ENCODE results near the gene UAP1L1.

Gene UAP1L1

DNA sequence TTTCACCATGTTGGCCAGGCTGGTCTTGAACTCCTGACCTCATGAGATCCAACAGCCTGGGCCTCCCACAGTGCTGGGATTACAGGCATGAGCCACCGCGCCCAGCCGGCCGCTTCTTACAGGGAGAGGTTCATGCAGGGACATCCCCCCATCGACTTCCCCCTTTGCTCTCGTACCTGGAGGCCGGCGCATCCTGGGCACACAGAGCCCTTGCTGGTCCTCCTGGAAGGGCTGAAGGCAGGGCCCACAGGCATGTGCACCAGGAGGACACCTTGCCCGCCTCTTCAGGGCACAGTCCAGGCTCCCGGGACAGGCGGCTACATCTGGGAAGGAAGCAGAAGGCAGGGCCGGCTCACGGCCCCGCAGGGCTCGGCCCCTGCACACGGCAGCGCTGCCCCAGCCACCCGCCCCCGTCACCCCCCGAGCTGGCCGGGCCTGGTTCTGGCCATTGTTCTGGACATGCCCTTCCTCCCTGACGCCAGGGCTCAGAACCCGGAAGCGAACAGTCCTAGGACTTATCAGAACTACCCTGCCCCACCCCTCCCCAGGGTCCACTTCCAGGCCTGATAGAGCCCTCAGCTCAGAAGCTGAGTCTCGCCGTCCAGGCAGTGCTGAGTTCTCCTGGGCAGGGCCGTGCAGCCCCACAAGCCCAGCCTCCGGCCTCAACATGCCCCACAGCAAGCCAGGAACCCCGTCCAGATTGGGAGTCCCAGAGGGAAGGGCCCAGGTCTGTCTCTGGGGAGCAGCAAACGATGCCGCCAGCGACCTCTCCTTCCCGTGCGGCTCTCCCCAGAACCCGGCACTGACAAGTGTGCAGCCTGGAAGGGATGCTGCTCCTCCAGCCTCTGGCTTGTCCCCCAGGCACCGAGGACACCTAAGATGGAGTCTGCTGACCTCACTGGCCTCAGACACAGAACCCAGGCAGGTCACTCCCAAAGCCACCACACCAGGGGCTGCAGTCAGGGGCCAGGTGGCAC lies 34.3 kb upstream of the UAP1L1 start:
- no peak for DNase-seq (ENCODE audit: low read depth)

DNA sequence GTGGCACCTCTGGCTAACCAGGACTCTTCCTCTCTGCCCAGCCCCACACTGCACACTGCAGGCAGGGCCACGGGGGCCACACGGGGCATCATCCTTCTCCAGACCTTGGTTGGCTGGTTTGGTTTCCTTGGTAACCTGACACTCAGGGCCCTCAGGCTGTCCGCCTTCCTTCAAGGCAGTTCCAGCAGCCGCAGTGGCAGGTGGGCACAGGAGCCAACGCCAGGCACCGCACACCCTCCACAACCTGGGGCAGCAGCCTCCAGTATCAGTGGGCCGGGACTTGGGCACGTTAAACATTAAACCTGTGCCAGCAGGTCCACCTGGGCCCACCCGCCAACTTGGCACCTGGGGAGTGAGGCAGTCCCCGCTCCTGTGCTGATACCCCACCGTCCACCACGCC lies 33.3 kb upstream of the UAP1L1 start:
- no peak for DNase-seq (ENCODE audit: low read depth)

GRCh38 chr9:137044502-137045177 lies 32.7 kb upstream of the UAP1L1 start:
- no peak for DNase-seq (ENCODE audit: low read depth)

DNA sequence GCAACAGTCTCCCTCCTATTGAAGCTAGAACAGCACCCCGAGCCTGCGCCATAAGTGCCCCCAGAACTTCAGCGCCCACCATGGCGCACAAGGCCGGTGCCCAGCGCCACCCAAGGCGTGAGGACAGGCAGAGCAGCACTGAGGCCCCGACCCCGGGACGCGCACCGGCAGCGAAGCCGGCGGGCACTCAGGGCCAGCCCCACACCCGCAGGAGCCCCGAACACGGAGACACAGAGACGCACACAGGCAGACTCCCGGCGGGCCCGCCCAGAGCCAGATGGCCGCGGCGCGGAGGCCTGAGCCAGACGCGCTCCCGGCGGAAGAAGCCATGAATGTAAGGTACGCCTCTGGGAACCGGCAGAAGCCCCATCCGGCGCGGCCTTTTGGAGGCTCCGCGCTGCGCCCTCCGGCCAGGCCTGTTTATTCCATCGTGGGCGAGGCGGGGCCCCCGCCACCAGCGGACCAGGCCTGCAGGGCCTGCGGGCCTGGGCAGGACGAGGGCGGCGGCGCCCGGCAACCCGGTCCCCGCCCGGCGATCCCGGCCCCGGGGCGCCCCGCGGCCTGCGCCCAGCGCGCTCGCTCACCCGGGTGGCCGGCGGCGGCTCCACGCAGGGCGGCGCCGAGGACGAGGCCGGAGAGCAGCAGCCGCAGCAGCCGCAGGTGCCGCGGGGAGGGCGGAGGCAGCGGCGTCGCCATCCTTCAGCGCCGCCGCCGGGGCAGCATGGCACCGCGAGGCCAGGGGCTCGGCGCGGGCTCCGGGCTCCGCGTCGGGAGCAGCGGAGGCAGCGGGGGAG lies 31.8 kb upstream of the UAP1L1 start:
- DNase-seq (ENCODE audit: low read depth), result peak; percentile 72

DNA sequence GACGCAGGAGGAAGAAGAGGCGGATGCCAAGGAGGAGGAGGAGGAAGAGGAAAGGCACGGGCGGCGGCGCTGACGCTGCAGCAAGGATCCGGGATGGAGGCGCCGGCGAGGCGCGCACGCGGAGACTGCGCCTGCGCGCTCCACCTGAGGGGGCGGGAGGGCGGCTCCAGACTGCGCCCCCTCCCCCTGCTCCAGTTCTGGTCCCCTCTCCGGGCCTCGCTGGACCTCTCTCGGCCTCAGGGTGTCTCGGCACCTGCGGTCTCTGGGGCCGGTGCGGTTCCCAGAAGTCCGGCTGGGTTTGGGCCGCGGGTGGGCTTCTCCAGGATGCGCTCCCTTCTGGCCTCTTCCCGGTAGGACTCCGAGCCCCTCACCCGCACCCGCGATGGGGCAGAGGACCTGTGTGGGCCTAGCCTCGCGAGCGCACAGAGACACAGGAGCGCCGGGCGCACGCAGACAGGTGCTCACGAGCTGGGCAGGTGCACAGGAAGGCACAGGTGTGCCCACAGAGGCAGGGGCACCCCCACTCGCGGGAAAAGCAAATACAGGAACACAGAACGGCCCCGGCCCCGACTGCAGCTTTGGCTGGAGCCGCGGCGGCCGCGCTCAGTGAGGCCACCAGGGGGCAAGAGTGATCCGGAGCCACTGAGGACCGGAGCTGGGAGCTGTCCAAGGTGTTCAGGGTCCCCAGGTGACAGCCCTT lies 31.1 kb upstream of the UAP1L1 start, which contains the start of gene NPDC1:
TSS of gene NPDC1 (minus strand) at position 90 of the 700 bp plus-strand sequence. CDS start 188 bp downstream, outside the sequence.
- DNase-seq (ENCODE audit: low read depth), result peak; percentile 82

DNA sequence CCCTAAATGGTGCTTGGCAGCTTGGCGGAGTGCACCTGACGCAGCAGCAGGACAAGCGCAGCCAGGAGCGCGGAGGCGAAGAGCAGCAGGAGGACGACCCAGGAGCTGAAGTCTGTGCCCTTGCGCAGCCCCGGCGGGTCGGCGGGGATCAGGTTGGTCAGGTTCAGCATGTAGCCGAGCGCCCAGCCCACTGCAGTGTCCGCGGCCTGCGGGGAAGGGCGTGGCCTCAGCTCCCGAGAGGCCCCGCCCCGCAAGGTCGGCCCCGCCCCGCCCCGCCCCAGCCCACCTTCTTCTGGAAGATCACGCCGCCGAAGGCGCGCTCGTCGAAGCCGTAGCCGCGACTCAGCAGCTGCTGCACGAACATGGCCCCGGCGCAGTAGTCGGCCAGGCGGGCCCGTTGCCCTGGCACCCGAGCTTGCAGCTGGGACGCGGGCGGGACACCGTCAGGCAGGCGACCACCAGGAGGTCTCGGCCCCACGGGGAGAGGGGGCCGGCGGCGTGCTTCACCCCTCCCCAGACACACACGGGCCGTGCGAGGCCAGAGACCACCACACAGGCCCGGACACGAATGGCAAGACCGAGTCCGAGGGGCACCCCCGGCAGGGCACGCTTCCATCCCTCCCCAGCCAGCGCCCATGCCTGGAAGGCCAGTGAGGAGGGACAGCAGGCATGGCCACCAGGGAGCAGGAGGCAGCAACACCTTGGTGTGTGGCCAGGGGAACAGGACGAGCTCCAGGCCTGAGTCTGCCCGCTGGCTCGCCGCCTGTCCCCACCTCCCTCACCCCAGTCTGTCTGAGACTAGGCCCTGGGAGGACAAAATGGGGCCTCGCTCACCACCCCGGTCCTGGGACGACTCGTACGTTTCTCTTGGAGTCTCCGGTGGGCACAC lies 28.4 kb upstream of the UAP1L1 start:
- no peak for DNase-seq (ENCODE audit: low read depth)

GRCh38 chr9:137049544-137050449 lies 27.5 kb upstream of the UAP1L1 start:
- peak; percentile 63 for DNase-seq (ENCODE audit: low read depth)

GRCh38 chr9:137050570-137050969 lies 26.7 kb upstream of the UAP1L1 start:
- peak; percentile 38 for DNase-seq (ENCODE audit: low read depth)

- no peak for DNase-seq (ENCODE audit: low read depth)
Measured at GRCh38 chr9:137051145-137051724, 26.1 kb upstream of the UAP1L1 start.

DNA sequence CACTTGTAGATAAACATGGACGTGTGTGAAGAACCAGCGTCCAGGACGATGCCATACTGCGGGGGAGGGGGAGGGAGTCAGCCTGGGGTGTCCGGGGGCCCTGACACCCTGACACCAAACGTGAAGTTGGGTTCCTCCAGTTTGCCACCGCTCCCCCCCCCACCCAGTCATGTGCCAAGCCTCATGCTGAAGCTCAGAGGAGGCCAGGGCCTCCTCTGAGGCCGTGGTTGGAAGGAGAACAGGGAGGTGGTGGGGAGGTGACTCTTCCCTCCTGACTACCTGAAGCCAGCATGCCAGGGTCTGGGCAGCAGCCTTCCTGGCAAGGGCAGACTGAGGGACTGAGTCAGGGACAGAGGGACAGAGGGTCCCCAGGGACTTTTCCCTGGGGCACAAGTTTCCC lies 25.0 kb upstream of the UAP1L1 start:
- DNase-seq (ENCODE audit: low read depth), result no peak

DNA sequence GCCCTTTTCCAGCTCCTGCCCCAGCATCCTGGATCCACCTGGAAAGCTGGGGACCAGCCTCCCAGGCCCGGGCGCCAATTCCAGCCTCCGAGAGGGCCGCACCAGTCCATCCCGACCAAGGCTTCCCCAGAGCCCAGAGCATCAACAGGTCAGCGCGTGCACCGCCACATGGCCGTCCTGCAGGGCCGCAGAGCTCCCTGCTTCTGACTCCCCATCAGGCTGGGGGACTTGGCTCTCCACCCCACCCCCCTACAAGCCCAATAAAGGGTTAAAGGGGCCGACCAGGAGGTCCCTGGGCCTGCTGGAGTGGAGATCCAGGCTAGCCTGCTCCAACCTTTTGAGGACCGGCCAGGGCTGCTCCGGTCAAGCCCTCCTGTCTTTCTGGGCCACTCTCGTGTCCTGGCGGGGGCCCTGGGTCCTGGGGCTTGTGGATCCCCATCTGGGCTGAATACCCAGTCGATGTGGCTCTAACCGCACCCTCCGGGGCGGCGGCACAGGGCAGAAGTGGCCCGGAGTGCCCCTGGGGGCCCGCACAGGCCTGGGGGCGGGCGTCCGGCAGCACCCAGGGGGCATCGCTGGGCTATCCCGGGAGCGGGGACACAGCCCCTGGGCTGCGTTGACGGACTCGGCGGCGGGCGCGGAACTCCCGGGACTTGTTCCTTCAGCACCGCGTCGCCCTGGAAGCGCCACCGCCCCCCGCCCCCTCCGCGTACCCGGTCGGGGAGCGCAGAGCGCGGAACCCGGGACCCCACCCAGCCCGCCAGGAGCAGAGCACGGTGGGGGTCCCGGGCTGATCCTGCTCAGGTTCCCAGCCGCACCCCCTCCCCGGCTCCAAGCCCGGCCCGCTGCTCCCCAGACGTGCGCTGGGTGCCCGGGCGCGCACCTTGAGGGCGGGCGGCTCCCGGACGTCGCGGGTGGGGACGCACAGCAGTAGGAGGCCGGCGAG lies 24.0 kb upstream of the UAP1L1 start:
- DNase-seq (ENCODE audit: low read depth), result no peak

GRCh38 chr9:137053944-137054931 lies 23.1 kb upstream of the UAP1L1 start, which contains the start of gene ENTPD2:
Gene ENTPD2 (minus strand): TSS chr9:137054061. CDS start chr9:137053997, 64 bp downstream.
- no peak for DNase-seq (ENCODE audit: low read depth)

DNA sequence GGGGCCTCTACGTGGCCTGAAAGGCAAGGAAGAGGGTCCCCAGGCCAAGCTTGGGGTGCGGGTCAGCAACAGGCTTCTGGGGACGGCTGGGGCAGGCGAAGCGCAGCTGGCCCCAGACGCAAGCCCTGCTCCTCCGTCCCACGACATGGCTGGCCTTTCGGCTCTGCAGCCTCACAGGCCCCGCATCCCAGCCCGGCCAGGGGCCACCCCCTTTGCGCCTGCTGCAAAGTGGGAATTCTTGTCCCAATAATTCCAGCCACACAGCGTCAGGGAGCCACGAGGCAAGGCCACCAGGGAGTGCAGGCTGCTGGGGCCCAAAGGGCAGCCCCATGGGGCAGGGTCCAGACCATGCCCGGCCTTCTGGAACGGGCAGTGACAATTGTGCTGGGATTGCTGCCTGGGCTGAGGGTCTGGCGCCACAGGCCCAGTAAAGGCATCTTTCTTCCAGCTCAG lies 22.4 kb upstream of the UAP1L1 start:
- DNase-seq (ENCODE audit: low read depth), result no peak

DNA sequence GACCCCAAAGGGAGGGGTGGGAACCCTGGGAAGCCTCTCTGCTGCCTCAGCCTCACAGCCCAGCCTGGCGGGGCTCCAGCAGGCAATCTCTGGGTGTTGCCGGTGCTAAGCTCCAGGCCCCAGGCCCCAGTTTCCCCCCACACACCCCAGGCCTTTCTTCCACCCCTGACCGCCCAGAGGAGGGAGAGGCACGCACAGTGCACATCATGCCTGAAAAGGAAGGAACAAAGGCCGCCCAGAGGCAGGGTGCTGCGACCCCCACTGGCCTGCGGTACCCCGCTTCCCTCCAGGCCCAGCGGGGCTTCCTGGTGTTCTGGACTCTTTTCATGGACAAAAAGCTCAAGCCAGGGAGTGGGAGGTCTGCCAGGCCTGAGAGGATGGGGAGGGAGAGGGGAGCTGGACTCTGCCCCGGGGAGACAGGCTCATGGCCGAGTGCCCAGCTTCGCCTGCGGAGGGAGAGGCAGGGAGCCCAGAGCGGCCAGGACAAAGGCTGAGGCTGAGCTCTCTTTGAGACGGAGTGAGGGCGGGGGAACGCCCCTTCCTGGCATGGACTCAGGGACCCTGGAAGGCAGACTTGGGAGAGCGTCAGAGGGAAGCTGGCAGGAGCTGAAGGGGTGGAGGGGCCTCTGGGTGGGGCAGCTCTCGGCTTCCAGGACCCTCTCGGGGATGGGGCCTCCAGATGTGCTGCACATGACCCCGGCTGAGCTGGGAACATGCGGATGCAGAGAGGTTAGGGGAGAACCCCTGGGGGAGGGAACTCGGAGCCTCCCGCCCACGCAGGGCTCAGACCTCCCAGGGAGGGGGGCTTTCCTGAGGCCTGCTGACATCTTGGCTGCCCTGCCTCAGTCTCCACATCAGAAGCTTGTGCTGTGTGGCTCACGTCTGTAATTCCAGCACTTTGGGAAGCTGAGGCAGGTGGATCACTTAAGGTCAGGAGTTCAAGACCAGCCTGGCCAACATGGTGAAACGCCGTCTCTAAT lies 21.6 kb upstream of the UAP1L1 start:
- no peak for DNase-seq (ENCODE audit: low read depth)

DNA sequence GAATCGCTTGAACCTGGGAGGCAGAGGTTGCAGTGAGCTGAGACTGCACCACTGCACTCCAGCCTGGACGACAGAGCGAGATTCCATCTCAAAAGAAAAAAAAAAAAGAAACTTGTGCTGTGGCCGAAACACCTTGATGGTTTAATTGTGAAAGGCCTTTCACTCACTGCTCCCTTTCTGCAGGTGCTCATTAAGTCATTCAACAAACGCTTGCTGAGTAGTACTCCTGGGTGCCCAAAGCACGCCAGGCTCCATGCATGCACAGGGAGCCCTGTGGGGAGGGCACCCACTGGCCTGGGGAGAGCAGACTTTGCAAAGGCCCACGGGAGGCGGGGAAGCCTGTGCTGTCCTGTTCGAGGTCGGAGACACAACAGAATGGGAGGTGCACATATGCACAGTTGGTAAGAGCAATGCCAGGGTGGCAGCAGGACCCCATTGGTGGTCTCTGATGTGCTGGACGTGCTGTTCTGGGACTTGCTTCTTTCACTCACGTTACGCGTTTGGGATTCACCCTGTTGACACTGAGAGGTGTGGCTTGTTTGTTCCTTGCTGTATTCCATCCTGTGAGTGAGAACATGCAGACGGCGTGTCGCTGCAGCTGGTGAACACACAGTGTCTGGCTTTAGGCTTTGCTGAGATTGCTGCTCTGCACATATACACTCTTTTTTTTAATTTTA lies 20.4 kb upstream of the UAP1L1 start:
- no peak for DNase-seq (ENCODE audit: low read depth)

All from ELR (cell line).